GM19324 (cell line): ENCODE data around the gene PPP1R12A.
A peak's percentile ranks its signal among the peaks of the same experiment; 100 is the strongest.

Experiments
- ATAC-seq: cut with Tn5 transposase; IDR thresholded peaks from one replicate; pipeline ENCODE4 v1.9.1; 2021; ENCODE audit warnings: mild to moderate bottlenecking, moderate library complexity; ENCODE audit not compliant: unreplicated experiment, low FRiP score

The PPP1R12A gene

DNA sequence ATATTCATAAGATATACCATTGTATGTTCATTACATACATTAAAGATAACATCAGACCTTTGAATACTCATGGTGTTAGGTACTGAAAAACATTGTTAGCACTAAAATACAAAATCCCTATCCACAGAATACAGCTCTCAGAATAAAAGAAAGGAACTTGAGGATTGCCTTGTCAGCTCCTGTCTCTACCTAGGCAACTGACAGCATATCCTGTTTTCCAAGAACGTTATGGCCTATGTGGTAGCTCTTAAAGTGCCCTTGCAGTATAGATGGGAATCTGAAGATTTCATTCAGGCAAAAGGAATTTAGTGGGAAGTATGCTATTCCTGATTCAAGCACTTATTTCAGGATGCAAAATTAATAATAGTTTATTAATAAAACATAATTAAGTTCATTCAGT, 1.8 kb upstream of the PPP1R12A start:
- ATAC-seq, result no peak

DNA sequence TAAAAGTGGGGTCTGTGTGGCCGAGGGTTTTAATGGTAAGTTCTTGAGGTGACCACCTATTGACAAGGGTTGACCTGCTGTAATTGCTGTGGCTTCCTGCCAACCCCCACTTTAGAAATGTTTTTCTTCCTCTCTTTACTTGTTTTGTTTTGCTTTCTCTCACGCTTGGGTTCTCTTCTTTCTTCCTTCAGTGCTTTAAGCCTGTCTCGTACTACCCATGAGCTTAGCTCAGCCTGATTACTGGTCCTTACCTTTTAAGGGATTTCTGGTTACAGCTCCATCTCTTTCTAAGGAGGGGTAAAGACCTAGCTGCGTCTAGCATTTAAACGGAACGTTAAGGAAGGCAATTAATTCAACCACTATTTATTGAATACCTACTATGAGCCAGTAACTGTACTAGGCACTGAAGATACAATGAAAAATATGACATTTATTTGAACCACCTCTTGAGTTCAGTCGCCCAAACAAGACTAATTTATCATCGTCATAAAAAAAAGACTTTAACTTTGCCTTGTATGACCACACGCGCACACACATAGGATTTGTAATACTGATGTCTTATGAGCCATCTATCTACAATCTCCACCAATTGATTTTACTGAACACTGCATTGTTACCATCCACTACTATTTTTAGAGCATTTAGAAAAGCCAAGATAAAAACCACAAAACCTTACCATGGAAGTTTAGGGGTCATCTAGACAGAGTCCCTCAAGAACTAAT, 888 bp upstream of the PPP1R12A start:
- ATAC-seq, result peak; percentile 9

DNA sequence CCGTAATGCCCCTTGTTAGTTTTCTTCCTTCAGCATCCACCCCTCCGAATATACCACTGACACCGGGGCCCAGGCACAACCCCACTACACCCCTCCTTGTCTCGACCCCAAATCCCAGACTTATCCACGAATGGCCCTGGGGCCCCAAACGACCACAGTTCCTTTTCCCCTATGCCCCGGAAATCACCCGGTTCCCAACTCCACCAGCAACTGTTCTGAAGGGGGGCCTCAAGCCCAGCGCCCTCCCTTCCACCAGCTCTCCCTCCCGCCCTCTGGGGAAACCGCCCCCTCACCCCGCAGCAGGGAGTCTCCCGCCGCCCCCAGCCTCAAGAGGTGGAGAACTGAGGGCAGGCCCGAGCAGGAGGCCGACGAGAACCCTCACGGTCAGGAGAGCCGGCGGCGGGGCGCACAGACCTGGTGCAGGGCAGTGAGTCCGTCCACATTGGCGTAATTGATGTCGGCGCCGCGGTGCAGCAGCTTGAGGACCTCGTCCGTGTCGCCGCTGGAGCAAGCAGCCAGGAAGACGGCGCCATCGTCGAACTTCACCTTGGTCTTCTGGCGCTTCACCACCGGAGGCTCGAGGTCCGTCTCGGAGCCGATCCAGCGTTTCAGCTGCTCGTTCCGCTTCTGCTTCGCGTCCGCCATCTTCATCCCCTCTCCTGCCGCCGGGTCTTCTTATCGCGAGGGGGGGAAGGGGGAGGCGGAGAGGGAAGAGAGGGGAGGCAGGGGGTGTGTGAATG, 446 bp downstream of the PPP1R12A start:
- ATAC-seq, result peak; percentile 9

DNA sequence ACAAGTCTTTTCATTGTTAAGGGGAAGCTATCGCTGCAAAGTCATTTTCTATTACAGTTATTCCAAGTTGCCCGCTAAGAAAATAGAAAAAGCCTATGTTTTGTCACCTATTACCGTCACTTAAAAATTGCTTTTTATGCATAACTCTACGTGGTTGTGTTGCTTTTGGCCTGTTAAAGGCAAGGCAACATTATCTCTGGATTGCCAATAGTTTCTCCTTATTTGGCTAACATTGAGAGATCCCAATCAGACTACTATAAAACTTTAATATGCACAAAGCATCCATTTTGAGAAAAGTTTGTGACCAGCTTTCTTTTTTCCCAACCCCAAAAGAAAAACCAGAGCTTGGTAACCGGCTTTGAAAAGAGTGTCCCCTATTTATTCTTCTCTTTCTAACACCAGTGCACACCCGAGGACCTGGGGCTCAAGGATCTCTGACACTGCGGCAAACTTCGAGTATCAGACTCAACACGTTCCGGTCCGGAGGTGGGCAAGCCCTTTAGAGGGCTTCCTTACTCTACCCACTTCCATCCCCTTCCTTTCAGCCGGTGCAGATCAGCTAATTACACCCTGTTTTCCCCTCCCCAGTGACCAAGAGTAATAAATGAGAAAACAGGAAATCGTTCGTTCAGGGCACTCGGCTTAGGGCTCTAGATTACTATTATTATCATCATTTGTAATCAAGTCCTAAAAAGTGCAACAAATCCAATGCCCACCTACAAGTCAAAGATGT, 1.2 kb downstream of the PPP1R12A start:
- peak; percentile 10 for ATAC-seq

DNA sequence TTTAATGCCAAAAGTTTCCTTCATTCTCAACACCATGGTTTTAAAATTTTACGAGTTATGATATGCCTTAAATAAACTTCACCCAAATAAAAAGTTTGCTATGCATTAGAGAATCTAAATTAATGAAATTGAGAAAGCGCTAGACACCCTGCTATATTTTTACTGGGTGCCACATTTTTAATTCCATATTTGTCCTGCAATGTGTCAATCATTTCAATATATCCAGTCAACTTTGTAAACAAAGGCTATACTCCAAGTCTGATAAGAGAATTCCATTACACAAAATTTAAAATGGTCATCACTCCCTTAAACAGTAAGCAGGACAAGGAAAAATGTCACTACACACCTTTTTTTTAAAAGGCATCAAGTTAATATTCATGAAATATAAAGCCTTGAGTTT, 1.9 kb downstream of the PPP1R12A start:
- ATAC-seq, result no peak

DNA sequence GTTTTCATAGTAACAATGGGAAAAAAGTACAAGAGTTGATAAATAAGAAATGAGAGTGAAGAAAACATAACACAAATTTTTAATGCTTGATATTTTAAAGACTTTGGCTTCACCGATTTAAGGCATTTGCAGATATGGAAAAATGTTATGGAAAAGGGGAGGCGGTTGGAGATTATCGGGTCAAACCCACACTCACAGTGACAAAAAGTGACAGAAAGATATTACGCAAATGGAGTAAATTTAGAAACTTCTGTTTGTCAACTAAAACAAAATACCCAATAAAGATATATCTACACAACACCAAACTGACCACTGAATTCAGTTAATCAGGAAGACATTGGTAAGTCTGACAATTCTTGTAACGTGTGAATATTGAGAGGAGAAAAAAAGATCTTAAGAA, 2.5 kb downstream of the PPP1R12A start:
- ATAC-seq, result no peak

DNA sequence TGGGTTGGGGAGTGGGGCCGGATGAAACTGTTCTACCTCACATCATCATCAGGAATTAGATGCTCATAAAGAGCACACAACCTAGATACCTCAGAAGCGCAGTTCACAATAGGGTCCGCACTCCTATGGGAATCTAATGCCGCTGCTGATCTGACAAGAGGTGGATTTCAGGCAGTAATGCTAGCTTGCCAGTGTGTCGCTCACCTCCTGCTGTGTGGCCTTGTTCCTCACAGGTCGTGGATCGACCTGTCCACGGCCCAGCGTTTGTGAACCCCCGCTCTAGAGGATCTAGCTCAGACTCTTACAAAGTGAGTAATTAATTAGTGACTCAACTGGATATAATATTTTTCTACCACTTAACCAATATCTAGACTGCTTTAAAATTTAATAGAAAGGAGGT, 5.8 kb downstream of the PPP1R12A start:
- no peak for ATAC-seq

DNA sequence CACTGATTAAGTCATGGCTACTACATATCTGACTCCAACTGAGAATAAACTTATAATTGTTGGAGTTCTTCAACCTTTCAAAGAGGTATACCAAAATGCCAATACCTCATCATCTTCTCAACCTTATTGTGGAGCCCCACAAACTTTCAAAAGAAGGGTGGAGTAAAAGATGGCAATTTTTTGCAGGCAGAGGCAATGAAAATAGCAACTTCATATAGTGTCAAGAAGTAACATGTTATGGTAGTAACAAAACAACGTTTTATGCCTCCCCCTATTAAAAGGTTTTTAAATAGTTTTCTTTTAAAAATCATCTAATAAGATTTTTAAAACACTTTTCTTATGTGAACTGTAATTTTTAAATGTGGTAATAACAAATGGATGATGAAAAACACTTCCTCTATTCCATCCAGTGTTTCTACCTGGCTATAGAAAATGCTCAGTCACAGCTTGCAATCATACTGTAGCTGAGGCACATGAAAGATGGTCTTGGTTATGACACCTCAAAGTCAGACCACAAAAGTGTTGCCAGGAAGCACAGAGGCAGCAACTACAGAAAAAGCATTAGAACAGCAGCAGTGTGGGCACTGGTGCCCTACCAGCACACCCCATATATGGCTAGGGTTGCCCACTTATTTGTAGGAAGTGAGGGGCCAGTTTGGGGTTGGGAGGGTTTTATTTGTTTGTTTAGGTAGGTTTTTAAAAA, 7.0 kb downstream of the PPP1R12A start:
- peak; percentile 98 for ATAC-seq

DNA sequence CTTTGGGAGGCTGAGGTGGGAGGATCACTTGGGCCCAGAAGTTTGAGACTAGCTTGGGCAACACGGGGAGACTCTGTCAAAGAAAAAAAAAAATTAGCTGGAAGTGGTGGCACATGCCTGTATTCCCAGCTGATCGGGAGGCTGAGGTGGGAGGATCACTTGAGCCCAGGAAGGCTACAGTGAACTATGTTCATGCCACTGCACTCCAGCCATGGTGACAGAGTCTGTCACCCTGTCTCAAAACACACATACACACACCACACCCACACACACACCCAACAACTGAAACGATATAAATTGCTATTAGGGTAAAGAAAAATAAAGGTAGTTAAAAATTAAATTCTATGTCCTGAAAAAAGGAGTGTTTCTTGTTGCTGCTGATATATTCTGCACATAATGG, 7.9 kb downstream of the PPP1R12A start:
- ATAC-seq, result no peak

DNA sequence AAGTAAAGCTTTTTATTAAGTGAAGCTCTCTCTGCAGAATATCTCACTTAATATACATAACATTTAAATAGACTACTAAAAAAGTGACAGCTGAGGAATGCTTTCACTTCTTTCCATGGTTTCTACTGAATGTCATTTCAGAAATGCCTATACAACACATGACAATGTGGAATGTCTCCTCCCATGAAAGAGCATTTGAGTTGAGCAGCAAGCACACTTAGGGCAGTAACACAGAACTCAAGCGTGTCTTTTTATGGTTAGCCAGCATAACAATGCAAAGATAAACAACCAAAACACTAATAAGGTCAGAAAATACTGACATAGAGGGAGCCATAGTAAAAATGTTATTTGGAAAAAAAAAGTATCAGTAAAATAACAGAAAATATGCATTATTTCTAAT, 9.4 kb downstream of the PPP1R12A start:
- ATAC-seq, result no peak

DNA sequence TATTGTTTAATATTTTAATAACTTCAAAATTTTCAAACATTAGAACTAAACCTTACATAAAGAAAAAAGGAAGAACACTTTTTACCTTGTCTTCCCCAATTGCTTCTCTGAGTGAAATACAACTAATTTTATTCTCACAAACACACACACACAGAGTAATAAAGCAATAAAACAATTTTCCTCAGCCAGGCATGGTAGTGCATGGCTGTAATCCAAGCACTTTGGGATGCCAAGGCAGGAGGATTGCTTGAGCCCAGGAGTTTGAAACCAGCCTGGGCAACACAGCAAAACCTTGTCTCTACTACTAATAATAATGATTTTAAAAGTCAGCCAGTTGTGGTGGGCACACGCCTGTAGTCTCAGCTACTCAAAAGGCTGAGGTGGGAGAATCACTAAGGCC, 13.1 kb downstream of the PPP1R12A start:
- ATAC-seq, result no peak

DNA sequence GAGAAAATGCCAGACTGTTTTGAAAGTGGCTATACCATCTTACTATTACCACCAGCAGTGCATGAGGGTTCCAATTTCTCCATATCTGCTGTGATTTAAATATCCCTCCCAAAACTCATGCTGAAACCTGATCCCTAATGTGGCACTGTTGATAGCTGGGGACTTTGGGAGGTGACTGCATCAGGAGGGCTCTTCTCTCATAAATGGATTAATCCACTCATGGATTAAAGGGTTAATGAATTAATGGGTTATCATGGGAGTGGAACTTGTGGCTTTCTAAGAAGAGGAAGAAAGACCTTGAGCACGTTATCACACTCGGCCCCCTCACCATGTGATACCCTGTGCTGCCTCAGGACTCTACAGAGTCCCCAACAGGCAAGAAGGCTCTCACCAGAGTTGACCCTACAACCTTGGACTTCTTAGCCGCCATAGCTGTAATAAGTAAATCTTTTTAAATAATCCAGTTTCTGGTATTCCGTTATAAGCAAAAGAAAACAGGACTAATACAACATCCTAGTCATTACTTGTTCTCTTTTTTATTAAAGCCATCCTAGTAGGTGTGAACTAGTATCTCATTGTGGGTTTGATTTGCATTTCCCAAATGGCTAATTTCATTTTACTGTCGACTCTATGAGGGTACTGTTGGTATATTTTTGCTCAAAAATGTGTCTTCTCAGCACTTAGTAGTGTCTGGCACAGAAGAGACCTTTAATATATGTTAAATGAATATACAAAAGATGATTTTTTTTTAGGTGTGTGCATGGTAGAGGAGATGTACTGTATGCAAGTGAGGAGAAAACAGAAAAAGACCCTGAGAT, 14.3 kb downstream of the PPP1R12A start:
- ATAC-seq, result no peak

DNA sequence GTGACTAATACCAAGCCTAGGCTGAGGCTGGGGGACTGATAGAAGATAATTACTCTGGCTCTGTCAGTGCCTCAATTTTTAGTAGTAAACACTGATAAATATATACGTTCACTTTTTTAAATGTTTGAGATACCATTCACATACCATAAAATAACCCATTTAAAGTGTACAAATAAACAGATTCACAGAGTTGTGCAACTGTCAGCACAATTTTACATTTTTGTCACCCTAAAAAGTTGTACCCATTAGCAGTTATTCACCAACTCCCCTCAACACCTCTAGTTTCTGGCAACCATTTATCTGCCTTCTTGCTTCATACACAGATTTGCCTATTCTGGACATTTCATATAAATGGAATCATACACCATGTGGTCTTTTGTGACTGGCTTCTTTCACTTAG, 15.1 kb downstream of the PPP1R12A start:
- ATAC-seq, result no peak

DNA sequence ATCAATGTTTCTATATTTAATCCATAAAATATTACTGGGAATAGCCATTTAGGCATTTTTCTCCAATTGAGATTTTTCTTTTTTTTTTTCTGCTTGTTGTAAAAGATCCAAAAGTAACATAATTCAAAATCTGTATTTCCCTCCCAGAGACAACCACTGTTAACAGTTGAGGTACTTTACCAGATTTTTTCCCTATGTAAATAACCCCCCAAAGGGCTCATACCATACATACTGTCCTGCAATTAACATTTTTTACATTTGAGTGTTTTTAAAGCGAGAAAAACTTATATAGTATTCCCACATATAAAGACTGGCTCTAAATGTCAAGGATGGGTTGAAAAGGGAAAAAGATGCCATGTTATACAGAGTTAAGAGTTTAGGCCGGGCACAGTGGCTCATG, 18.1 kb downstream of the PPP1R12A start:
- ATAC-seq, result no peak

DNA sequence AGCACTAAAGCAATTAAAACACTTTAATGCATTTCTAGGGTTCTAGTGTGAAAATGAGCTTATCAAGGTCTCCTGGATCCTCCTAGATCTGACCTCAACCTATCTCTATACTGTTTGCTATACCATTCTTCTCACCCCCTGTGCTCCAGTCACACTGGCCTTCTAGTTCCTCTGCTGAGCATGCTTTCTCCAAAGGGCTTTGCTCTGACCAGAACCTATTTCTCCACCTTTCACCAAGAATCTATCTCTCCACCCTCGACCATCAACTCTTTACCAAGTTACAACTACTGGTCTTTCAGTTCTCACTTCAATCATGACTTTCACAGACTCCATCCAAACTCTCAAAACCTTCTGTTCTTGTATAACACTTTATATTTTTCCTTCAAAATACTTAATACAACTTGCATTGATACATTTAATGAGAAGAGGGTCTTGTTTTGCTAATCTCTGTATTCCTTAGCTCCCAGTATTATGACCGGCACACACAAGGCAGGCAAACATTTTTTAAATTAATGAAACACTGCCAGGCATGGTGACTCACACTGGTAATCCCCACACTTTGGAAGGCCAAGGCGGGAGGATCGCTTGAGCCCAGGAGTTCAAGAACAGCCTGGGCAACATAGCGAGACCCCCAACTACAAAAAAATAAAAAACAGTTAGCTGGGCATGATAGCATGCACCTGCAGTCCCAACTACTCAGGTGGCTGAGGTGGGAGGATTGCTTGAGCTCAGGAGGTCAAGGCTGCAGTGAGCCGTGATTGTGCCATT, 22.8 kb downstream of the PPP1R12A start:
- no peak for ATAC-seq

DNA sequence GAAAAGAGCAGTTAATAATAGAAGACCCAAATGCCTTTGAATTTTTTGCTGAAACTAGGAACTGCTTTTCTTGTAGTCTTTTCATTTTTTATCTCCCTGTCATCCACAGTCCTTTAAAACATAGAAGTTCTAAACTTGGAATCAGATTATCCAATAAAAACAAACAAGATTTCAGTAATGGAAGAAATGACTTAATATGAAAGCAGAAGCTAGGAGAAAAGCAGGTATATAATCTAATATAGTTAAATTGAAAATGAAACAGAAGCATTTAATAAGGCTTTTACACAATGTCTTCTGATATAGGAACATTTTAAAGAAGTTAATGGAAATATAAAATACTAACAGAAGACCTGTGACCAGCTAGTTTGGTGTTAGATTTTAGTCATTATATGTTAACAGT, 26.5 kb downstream of the PPP1R12A start:
- no peak for ATAC-seq

DNA sequence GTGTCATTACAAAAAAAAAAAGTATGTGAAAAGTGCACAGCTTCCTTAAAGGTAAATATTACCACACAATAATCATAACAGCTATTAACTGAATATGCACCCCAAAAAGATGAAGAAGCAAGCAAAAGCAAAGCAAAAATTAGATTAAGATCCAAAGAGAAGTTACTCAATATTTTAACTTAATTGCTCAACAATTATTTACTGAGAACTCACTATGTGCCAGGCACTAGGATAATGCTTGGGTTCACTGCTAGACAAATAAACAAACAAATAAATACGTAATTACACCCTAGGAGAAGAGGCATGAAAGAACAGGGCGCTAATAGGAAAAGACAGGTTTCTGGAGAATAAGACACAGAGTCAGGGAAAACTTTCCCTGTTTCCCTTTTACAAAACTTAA, 33.4 kb downstream of the PPP1R12A start:
- ATAC-seq, result no peak

DNA sequence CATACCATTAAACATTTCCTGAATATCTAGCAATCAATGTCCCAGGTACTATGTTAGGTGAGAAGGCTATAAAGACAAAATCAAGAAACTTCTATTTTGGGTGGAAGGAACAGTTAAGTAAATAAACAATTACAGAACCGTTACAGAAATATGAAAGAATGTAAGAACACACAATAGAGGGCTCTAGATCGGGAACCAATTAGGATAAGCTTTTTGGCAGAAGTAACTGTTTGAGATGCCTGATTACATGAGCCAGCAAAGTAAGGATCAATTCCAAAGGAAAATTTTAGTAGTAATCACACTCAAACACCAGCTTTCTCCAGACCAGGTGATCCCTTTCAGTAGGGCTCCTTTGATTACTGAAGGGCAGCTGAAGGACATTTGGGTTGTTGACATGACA, 33.9 kb downstream of the PPP1R12A start:
- no peak for ATAC-seq

DNA sequence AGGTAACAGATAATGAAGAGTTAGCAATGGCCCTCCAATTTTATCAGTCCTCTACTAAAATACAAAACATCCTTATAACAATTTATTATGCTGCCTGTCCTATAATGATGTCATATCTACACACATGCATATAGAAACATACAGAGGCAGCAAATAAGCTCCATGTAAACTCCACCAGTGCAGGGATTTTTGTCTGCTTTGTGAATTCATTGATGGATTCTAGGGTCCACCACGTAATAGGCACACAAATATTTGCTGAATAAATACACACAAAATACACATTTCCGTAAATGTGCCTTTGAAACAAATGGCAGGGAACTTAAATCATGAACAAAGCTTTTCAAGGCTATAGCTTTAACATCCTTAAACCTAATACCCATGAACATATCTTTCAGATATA, 34.7 kb downstream of the PPP1R12A start:
- no peak for ATAC-seq
